Activated CD8-positive, alpha-beta memory T cell treated with anti-CD3 and anti-CD28 coated beads for 48 hours (primary cell): ENCODE measurements around the gene THSD8.

ENCODE experiments used
- DNase-seq, 3 experiments: peaks; one replicate each; pipeline ENCODE4 v3.0.0-alpha.2; 2020; ENCODE audit warnings: low read depth in 2 of 3, low spot score in 2 of 3

The THSD8 gene

DNA sequence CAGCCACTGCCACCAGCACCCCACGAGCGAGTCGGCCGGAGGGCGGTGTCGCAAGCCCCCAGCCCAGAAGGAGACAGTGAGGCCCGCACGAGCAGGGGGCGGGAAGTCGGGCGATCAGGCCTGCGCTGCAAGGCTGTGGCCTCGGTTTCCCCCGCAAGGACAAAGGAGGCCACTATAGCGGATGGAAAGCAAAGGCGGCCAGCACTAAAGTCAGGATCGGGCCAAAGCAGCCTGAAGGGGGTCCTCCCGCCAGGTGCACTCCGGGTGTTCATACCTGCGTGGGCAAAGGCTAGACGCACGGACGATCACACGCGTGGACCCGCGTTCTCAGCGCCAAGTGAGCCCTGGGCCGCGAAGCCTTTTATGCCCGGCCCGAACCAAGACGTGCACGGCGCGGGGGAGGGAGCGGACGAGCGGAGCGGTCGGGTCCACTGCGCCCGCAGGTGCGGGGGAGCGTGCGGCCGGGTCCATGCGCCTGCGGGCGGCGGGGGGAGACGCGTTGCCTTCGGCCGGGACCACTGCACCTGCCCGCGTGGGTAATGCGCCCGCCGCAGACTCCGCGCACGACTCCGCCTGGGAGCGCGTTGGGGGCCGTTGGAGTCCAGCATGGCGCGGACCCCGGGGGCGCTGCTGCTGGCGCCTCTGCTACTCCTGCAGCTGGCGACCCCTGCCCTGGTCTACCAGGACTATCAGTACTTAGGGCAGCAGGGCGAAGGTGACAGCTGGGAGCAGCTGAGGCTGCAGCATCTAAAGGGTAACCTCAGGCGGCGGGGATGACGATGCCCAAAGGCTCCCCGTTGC, at the start of gene THSD8, which contains the start of gene PRDX2:
THSD8 (plus strand) TSS at position 604 of the 801 bp plus-strand sequence; CDS start at position 607, 3 bp downstream.
PRDX2 (minus strand) TSS at position 335 of the 801 bp plus-strand sequence. CDS start 539 bp downstream, outside the sequence.
- peak in 1 of 3 experiments; percentile 54 for DNase-seq

DNA sequence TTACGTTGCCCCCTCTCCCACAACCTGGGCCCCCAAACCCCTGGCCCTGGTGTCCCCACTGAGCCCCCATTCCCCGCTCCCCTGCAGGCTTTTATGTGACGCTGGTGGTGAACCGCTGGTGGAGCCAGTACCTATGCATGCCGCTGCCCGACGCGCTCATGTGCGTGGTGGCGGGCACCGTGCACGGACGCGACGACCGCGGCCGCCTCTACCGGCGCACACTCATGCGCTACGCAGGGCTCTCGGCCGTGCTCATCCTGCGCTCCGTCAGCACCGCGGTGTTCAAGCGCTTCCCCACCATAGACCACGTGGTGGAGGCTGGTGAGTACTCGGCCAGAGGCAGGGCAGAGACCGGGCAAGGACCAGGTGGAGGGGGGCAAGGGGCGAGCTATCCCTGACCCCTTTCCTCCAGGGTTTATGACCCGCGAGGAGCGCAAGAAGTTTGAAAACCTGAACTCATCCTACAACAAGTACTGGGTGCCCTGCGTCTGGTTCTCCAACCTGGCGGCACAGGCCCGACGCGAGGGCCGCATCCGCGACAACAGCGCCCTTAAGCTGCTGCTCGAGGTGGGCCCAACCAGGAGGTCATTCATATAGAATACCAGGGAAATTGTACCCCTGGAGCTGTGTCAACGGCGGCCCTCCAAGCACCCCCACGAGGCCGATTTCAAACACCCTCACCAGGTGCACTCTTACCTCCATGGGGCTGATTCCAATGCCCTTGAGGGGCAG, 47.2 kb upstream of the THSD8 start:
- no peak for DNase-seq

DNA sequence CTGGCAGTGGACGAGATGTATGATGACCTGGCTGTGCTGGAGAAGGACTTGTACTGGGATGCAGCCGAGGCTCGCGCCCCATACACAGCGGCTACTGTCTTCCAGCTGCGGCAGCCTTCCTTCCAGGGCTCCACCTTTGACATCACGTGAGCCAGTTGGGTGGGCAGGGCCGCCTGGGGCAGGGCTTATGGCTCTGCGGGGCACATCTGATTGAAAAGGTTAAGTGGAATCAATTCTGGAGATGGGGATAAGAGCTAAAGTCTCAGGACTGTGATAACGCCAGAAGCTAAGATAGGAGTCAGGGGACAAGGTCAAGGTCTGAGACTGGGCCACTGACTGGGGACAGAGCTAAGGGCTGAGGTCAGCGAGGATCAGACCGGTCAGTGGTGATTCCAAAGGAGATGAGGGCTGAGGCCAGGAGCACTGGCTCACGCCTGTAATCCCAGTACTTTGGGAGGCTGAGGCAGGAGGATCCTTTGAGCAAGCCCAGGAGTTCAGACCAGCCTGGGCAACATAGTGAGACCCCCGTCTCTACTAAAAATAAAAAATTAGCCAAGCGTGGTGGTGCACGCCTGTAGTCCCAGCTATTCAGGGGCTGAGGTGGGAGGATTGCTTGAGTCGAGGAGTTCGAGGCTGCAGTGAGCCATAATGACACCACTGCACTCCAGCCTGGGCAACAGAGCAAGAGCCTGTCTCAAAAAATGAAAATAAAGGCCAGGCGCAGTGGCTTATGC, 45.6 kb upstream of the THSD8 start:
- DNase-seq, result no peak

DNA sequence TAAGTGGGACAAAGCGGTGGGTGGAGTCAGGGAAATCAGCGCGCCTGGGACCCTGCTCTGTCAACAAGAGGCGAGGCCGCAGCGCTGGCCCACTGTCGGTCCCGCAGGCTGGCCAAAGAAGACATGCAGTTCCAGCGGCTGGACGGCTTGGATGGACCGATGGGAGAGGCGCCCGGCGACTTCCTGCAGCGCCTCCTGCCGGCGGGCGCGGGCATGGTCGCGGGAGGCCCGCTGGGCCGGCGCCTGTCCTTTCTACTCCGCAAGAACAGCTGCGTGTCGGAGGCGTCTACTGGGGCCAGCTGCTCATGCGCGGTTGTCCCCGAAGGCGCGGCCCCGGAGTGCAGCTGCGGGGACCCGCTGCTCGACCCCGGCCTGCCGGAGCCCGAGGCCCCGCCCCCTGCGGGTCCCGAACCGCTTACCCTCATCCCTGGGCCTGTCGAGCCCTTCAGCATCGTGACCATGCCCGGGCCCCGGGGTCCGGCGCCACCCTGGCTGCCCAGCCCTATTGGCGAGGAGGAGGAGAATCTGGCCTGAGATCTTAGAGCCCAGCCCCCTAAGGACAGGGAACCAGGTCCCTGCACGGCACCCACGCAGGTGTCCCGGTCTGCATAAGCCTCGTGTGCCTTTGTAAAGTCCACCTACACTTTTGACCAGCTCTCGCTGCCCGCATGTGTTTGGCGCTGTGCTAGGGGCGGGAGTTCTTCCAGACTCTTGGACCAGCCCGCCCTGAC, 44.2 kb upstream of the THSD8 start:
- peak; percentile 43 to 54 (median 53) for DNase-seq

DNA sequence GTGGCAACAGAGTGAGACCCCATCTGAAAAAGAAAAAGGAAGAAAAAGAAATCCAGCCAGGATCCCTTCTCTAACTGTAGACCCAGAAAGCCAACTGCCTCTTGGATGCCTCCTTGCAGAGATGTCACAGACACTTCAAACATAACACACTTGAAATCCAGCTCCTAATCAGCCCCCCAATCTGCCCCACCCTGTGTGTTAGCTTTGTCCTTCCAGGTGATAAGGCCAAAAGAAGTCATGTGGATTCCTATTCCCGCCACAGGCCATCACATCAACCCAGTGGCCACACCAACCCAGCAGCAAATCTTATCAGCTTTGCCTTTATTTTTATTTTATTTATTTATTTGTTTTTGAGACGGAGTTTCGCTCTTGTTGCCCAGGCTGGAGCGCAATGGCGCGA, 42.2 kb upstream of the THSD8 start:
- DNase-seq, result no peak

DNA sequence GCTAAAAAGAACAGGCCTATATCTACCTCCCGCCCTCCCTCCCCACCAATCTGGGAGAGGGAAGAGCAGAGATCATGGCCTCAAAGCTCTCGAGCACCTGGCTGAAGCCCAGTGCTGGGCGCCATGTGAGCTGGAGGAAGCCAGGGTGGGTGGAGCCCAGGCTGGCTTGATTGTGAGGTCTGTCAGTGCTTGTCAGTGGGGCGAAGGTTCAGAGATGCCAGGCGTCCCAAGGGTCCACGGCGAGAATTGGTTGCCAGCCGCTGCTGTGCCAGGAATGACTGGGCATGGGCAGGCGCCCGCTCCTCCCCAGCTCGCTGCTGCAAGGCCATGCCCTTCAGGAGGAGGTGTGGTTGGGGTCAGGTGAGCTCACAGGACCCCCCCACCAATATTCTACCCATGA, 38.8 kb upstream of the THSD8 start:
- no peak for DNase-seq

DNA sequence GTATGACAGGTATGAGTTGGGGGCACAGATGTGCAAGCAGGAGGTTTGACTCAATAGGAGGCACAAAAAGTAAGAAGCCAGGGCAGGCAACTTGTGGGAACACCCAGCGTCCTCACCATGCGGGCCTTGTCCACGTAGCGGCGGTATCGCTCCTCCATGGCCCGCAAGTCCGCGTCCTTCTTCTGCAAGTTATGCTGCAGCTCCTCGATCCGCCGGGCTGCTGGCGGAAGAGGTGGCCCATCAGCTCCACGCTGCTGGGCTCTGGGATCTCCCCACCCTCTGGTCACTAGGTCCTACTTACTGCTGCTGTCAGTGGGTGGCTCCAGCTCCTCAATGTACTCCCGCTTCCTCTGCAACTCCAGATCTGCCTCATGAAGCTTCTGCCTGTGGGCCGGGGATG, 37.2 kb upstream of the THSD8 start:
- DNase-seq, result no peak

DNA sequence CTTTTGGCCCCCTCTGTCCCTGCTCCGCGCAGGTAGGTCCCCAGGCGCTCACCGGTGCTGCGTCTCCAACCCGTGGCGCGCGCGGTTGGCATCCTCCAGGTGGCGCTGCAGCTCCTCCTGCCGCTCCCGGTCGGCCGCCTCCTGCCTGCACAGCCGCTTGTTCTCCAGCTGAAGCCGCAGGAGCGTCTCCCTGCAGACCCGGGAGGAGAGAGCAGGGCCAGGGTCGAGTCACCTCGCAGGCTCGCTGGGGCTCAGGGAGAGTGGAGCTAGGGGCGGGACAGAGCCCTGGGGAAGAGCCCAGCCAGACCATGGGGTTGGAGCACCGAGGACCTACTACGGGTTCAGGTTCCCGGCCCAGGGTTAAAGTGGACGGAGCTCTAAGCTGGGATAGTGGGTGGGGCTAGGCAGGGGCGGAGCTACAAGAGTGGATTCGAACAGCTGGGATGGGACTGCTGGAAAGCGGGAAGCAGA, 35.8 kb upstream of the THSD8 start:
- peak in 1 of 3 experiments; percentile 84 for DNase-seq

DNA sequence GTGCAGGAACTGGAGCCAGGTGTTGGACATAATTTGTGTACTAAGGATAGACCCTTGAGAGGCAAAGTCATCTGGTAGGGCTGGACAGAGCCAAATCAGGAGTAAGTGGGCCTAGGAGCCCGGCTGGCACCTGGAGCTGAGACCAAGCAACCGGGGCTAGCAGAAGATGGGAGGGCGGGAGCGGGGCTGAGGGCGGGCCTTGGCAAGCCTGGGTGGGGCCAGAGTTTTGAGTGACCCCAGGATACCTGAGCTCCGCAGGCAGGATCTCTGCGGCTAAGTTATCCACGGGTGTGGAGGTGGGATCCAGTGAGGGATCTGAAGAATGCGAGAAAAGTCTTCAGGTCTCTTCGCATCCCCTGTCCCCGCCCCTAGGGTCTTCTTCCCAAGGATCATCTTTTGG, 34.7 kb upstream of the THSD8 start:
- DNase-seq, result no peak

DNA sequence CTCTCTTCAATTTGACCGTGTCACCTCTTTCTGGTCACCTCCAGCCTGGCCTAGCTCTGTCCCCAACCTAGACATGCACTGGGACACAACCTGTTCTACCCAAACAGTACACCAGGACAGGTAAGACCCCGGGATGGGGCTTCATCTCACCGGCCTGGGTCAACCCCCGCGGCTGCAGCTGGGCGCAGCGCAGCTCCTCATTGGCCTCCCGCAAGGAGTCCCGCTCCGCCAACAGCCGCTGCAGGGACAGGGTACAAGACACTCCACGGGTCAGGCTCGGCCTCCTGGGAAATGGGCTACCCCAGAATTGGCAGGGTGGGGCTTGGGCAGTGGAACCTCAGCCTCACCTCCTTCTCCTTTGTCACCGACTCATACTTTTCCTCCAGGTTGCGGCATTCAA, 34.2 kb upstream of the THSD8 start:
- no peak for DNase-seq

DNA sequence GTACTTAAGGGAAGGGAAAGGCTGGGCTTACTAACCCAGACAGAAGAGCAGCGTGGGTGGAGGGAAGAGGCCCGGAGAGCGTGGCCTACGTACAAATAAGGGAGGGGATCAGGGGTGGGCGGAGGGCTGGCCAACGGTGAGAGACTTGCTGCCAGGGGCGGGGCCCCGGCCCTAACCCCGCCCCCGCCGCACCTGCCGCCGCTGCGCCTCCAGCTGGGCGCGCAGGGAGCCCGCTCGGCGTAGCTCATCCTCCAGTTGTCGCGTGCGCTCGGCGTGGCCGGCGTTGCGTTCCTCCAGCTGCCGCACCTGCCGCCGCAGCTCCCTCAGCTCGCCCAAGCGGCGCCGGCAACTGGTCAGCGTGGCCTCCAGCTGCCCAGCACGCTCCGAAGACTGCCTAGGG, 32.2 kb upstream of the THSD8 start:
- DNase-seq, result no peak

DNA sequence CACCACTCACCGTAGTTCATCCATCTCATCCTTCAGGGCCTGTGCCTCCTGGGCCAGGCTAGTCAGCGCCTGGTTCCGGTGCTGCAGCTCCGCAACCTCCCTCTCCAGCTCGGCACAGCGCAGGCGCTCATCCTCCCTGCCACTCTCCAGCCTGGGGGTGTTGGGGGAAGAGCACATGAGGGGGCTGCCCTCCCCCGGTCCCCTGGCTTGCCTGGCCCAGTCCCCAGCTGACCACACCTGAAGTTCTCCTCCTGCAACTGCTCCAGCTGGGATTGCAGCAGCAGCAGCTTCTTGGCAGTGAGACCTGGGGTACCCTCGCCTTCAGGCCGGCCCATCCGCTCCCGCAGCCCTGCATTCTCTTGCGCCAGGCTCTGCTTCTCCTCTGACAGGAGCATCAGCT, 30.9 kb upstream of the THSD8 start:
- no peak for DNase-seq

DNA sequence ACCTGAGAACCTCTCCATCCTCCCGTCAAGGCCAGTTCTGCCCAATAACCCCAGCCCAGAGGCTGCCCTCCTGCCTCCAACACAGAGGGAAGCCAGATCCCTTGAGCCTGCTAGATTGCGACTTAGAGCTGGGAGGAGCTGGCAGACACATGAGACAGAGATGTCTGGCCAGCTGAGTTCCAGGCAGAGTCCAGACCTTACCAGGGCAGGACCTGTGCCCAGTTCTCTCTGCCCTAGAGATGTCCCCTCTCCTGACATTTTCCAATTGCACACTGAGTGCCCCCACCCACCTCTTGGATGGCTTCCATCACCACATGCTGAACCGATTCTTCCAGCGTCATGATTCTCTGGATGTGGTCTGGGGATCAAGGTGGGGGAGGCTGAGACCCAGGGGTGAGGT, 29.5 kb upstream of the THSD8 start:
- DNase-seq, result no peak

DNA sequence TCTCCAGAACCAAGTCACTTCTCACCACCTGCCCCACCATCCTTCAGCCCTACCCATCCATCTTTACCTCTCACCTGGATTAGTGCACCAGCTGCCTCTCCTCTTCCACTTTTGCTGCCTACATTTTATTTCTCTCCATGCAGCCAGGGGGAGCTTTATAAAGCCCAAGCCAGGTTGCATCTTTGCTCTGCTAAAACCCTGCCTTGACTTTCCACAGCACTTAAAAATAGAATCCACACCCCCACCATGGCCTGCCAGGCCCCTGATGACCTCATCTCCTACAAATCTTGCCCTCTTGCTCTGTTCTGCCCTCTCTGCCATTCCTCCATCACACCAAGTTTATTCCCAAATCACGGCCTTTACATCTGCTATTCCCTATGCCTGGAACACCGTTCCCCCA, 28.3 kb upstream of the THSD8 start:
- DNase-seq, result no peak

DNA sequence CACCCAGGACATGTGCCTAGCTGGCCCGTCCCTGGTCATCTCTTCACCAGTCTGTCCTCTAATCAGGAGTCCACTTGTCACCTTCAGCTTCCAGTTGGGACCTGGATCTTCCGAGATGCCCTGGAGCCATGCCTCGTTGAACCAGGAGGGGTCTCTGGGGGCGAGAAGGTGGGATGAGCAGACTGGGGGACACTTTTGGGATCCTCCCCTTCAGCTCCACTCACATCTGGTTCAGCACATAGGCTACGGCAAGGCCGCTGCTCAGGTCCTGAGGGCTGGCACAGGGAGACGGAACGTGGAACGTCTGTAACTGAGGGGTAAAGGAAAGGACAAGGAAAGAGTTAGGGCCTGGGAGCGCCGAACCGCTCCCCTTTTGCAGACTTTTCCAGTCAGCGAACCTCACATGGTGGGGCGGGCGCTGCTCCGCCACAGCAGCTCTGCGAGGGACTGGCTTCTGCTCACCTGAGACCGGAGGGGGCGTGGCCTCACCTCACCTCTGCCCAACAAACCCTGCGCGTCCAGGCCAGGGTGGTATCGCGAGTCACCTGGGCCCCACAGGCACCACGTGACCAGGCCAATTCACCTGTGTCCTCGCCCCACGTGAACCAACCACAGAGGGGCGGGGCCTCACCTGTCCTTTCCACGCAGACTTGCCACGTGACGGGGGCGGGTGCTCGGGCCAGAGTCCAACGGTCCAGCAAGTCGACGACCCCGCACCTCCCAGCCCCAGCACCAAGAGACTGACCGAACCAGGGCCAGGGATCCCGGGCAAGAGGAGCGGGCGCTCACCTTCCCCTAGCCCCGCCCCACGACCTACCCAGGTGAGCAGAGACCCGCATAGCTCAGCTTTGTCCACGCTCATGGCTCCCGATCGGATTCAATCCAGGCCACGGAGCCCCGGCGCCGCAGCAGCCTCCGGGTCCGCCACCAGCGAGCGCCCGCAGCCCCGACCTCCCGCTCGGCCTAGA, 27.0 kb upstream of the THSD8 start, which contains the start of gene HOOK2:
HOOK2 (minus strand) TSS at position 965 of the 968 bp plus-strand sequence; CDS start at position 862, 103 bp downstream.
- no peak for DNase-seq

DNA sequence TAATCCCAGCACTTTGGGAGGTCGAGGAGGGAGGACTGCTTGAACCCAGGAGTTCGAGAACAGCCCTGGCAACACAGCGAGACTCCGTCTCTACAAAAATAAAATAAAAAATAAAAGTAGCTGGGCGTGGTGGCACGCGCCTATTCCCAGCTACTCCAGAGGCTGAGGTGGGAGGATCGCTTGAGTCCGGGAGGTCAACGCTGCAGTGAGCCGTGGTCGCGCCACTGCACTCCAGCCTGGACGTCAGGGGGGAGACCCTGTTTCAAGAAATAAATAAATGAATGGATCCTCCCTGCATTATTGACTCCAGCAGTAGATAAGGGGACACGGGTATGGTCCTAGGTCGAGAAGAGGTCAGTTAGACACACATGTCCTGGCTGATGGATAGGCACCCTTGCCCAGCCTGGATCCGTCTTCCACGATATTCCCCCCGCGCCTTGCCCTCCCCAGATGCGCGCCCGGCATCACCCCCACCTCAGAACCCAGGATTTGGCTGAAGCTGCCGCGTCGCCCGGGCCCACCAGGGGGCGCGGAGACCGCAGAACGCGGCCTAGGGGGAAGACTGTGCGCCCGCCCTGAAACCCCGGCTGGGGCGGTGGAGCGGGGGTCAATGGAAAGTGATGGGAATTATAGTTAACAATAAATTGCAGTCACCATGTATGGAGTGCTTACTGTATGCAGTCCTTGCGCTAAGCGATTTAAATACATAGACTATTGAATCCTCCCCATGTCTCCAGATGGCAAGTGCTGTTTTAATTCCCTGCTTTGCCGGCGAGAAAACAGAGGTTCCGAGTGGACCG, 24.5 kb upstream of the THSD8 start:
- DNase-seq, result peak in 1 of 3 experiments; percentile 78

DNA sequence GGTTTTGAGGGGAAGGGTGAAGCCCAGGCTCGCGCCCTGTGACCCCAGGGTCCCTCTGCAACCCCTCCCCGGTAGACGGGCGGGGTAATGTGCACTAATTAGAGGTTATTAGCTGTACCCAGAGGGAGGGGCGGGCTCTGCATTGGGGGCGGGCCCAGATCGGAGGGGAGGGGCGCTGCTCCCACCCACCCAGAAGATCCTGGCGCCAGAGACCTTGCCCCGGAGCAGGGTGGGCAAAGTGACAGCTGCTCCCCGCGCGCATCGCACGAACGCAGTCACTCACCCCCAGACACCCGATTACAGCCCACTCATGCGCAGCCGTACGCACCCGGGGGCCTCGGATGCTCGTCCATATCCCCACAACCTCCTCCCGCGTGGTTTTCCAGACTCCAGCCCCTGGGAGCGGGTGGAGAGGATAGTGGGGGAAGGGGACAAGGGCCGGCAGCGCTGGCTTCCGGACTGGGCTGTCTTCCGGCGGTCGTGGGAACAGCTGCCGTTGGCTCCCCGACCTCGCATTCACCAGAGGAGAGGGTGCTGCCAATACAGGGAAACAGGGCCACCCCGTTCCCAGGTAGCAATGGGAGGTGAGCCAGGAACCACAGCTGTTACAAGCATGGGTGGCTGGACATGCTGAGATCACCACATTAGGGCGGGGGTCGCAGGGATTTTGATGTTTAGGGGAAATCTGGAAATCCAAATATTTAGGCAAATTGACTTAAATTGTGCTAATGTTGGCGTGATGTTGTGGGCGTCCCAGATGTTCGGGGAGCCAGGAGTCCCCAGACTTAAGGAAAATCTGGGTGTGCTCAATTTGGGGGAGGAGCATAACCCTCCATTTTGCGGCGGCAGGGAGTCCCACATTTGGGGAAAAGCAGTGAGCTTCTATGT, 23.6 kb upstream of the THSD8 start:
- DNase-seq, result no peak

DNA sequence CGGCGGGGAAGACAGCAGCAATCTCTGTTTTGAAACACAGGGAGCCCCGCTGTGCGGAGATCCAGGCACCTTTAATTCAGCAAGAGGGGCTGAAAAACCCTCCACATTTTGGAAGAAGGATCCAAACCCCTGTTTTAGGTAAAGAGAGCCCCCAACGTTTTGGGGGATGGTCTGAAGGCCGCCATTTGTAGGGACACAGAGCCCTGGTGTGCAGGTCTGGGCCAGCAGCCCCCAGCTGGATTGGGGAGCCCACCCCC, 23.0 kb upstream of the THSD8 start:
- DNase-seq, result no peak
